Spleen (tissue), 11 donors: Measurements from ENCODE around the gene MPIG6B. TPM values are rescaled to one million over a fixed set of nuclear protein-coding genes. Genes with fewer than 3 reads are reported as not detected.
A peak's percentile ranks its signal among the peaks of the same experiment; 100 is the strongest.

Experiments used
- DNase-seq: peaks from one replicate; pipeline ENCODE4 v3.0.0-alpha.2; 2020
- H3K27ac ChIP-seq, 8 donors: fragments of 200-600 bp; sonication (generic) in 7 of 8; 1 replicate in 4 of 8; 2 replicates in 4 of 8; pipeline versions ENCODE4 v1.5.0 to v1.8.0; 2016 to 2021; ENCODE audit warnings: inconsistent platforms in 4 of 8, mild to moderate bottlenecking in 4 of 8, moderate library complexity in 1 of 8
- H3K27me3 ChIP-seq, 7 donors: fragments of 200-600 bp; sonication (generic) in 6 of 7; replicated peaks in 1 of 7; 1 replicate in 4 of 7; 2 replicates in 3 of 7; pipeline versions ENCODE4 v1.5.0 to v1.8.0; 2016 to 2021; ENCODE audit warnings: inconsistent platforms in 3 of 7, mild to moderate bottlenecking in 1 of 7
- H3K36me3 ChIP-seq, 6 donors: fragments of 200-600 bp; sonication (generic) in 5 of 6; 1 replicate in 4 of 6; 2 replicates in 2 of 6; pipeline versions ENCODE4 v1.5.0 to v1.8.0; 2016 to 2021; ENCODE audit warnings: inconsistent platforms in 2 of 6
- H3K4me1 ChIP-seq, 6 donors: fragments of 200-600 bp; sonication (generic) in 5 of 6; 1 replicate in 3 of 6; 2 replicates in 3 of 6; pipeline versions ENCODE4 v1.5.0 to v1.8.0; 2016 to 2021; ENCODE audit warnings: inconsistent platforms in 3 of 6
- H3K4me3 ChIP-seq, 8 donors: fragments of 200-600 bp; sonication (generic) in 7 of 8; 1 replicate in 4 of 8; 2 replicates in 4 of 8; pipeline versions ENCODE4 v1.5.0 to v1.8.0; 2016 to 2021; ENCODE audit warnings: inconsistent platforms in 4 of 8, mild to moderate bottlenecking in 4 of 8, moderate library complexity in 2 of 8
- H3K9me3 ChIP-seq, 8 donors: fragments of 200-600 bp; sonication (generic) in 7 of 8; 1 replicate in 4 of 8; 2 replicates in 4 of 8; pipeline versions ENCODE4 v1.5.0 to v1.8.0; 2016 to 2021; ENCODE audit warnings: inconsistent platforms in 4 of 8
- POLR2A ChIP-seq, 3 donors: fragments of 450-650 bp; IDR thresholded peaks; one replicate each; pipeline ENCODE4 v1.5.1; 2017; ENCODE audit warnings: antibody characterized with exemption in 3 of 3, mild to moderate bottlenecking in 1 of 3
- POLR2AphosphoS5 ChIP-seq, 3 donors: sonication (generic); formaldehyde crosslinking; IDR thresholded peaks; one replicate each; pipeline ENCODE4 v1.5.1; 2017; ENCODE audit warnings: antibody characterized with exemption in 3 of 3
- WGBS, 5 donors: extraction: QIAGEN DNeasy Blood & Tissue Kit in 3 of 5; methylation state at CpG; one replicate each; pipeline versions ENCODE4 v1.1.5 to v1.1.7; 2013 to 2018; 5-methylcytosine and 5-hydroxymethylcytosine counted together
- intact Hi-C: fragments of 100-400 bp; cut with DNase I; formaldehyde crosslinking; loops from one replicate; pipeline ENCODE4 v1.15.0; 2023; ENCODE audit warnings: low total_unique reads
- polyA plus RNA-seq, 3 donors: library from polyadenylated mRNA; stranded (reverse); fragments of 200-250 nt; gene quantifications; one replicate each; pipeline ENCODE4 v1.2.1, GENCODE V29; 2013
- total RNA-seq, 7 donors: library from RNA; depleted of rRNA in 3 of 7; stranded (reverse); fragments of >200 nt in 3 of 7; fragmentation: NEBNext Ultra II Directional in 4 of 7; extraction: Animal tissue kit (Norgen Biotek cat#: 25700) in 4 of 7; gene quantifications; one replicate each; pipeline versions ENCODE4 v1.1.0 to v1.2.1, GENCODE V29; 2016 to 2021
- TF ChIP-seq, protein P1 (sequence below), 11 experiments: fragments of 200-600 bp in 7 of 11; fragments of 450-650 bp in 4 of 11; sonication (generic) in 4 of 11; IDR thresholded peaks in 8 of 11; conservative IDR thresholded peaks in 3 of 11; 1 replicate in 7 of 11; 2 replicates in 4 of 11; pipeline versions ENCODE4 v1.4.0 to v1.8.0; 2016 to 2021; ENCODE audit warnings: antibody characterized with exemption in 11 of 11, inconsistent platforms in 4 of 11, mild to moderate bottlenecking in 1 of 11
- donor health status: healthy with polysubstance abuse.
- donor health status: DM: no; HTN: no; CAD: no; lungs with moderate emphysema.
- donor health status: DM: no; HTN: no; CAD: no.
- donor health status: Bipolar disorder and iron deficiency.
- donor health status: healthy.
- donor health status: DM: no; HTN: no; CAD: no.
- donor health status: DM: yes; HTN: yes; CAD: no.

Gene MPIG6B
- total and polyA plus RNA-seq, 10 donors, result 0.46 to 15.1 (median 9.3) TPM

DNA sequence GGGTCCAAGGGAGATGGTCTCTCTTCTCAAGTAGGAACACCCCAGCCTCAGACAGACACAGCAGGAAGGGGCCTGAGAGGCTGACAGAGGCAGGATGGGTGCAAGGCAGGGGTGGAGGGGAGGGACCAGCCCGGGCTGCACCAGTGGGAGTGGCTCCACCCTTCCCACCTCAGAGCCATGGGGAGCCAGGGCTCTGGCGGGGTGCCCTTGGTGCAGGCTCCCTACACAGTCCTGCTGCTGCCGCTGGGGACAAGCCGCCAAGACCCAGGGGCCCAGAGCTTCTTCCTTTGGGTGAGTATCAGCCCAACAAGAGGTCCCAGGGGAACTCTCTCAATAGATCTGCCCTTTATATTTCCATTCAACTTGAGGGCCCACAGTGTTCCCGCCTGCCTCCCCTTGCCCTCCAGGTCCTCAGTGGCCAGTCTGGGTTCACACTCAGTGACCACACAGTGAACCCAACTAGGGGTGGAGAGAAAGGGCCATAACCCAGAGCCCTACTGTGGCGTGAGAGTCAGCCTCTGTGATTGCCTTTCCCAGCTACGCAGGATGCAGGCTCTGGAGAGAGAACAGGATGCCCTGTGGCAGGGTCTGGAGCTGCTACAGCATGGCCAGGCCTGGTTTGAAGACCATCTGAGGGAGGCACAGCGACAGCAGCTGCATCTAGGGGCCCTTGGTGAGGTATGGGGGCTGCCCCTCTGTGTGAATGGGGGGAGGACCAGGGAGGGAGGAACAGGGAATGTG, 39.9 kb downstream of the MPIG6B start:
- intact Hi-C loops, result no loop called here
- Histone ChIP-seq H3K4me3 (no peak overlapping the region), H3K9me3 (no peaks in the 10 kb centered on the region), H3K27me3 (no peaks in the 10 kb centered on the region), H3K36me3 (peaks cover 0 to 52% (median 7%) of the 10 kb centered on the region in 6 donors), H3K27ac (peak overlapping the region in 3 of 8 donors; percentile 6 to 20 (median 10)), H3K4me1 (peaks cover 0 to 18% (median 6%) of the 10 kb centered on the region in 6 donors)
- TF ChIP-seq POLR2A (IDR thresholded peaks at IDR 0.05) (no peak), POLR2AphosphoS5 (IDR thresholded peaks at IDR 0.05) (no peak)
- TF ChIP-seq, protein P1, sequence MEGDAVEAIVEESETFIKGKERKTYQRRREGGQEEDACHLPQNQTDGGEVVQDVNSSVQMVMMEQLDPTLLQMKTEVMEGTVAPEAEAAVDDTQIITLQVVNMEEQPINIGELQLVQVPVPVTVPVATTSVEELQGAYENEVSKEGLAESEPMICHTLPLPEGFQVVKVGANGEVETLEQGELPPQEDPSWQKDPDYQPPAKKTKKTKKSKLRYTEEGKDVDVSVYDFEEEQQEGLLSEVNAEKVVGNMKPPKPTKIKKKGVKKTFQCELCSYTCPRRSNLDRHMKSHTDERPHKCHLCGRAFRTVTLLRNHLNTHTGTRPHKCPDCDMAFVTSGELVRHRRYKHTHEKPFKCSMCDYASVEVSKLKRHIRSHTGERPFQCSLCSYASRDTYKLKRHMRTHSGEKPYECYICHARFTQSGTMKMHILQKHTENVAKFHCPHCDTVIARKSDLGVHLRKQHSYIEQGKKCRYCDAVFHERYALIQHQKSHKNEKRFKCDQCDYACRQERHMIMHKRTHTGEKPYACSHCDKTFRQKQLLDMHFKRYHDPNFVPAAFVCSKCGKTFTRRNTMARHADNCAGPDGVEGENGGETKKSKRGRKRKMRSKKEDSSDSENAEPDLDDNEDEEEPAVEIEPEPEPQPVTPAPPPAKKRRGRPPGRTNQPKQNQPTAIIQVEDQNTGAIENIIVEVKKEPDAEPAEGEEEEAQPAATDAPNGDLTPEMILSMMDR (IDR thresholded peaks at IDR 0.05 in 8 of 11, conservative IDR thresholded peaks at IDR 0.05 in 3 of 11), result no peak
- WGBS, 5 donors, result 74 to 87% (median 83%) methylated on average over 8 of the region's 8 CpGs
- peak; percentile 56 for DNase-seq

DNA sequence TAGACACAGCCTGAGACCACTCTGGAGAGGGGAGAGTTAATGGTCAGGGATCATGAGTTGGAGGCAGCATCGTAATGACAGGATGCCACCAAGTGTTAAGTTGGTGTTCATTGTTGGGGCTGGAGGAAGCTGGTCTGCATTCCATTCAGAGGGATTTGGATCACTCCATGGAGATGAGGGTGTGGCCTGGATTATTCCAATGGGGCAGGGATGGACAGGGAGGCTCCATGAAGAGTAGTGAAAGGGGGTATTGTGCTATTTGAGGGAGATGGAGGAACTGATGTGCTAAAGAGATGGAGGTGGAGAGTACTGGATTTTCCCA, 40.4 kb downstream of the MPIG6B start:
- H3K36me3 ChIP-seq, result peaks cover 0 to 47% (median 7%) of the 10 kb centered on the region in 6 donors
- intact Hi-C loops, result no loop called here
- DNase-seq, result no peak
- H3K27me3 ChIP-seq, result no peaks in the 10 kb centered on the region
- H3K27ac ChIP-seq, result peak overlapping the region in 3 of 8 donors; percentile 6 to 20 (median 10)
- H3K4me3 ChIP-seq, result no peak overlapping the region
- no peaks in the 10 kb centered on the region for H3K9me3 ChIP-seq
- peaks cover 0 to 24% (median 9%) of the 10 kb centered on the region in 6 donors for H3K4me1 ChIP-seq
- 52 to 70% (median 60%) methylated on average over 1 of the region's 1 CpG for WGBS, 5 donors
- TF ChIP-seq POLR2A (IDR thresholded peaks at IDR 0.05) (no peak), POLR2AphosphoS5 (IDR thresholded peaks at IDR 0.05) (no peak)
- TF ChIP-seq, protein P1 (IDR thresholded peaks at IDR 0.05 in 8 of 11, conservative IDR thresholded peaks at IDR 0.05 in 3 of 11), result no peak

DNA sequence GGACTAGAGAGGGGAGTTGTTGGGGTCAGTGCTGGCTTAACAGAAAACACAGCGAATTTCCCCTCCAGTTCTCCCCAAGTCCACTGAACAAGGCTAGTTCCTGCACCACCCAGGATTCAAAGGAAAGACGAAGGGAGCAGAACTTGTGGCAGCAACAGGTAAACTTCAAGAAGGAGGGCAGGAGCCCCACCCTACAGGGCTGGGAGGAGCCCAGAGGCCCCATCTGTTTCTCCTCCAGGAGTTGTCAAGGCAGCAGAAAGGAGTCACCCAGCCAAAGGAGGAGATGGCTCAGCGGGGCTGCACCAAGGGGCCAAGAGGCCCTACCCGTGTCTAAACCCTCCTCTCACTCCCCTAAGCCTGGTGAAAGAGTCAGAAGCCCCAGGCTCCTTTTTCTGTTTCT, 41.0 kb downstream of the MPIG6B start:
- Histone ChIP-seq H3K9me3 (no peaks in the 10 kb centered on the region), H3K27ac (no peak overlapping the region), H3K36me3 (peaks cover 0 to 42% (median 7%) of the 10 kb centered on the region in 6 donors), H3K4me3 (no peak overlapping the region), H3K4me1 (peaks cover 0 to 27% (median 13%) of the 10 kb centered on the region in 6 donors), H3K27me3 (no peaks in the 10 kb centered on the region)
- TF ChIP-seq POLR2AphosphoS5 (IDR thresholded peaks at IDR 0.05) (no peak), POLR2A (IDR thresholded peaks at IDR 0.05) (no peak)
- TF ChIP-seq, protein P1 (IDR thresholded peaks at IDR 0.05 in 8 of 11, conservative IDR thresholded peaks at IDR 0.05 in 3 of 11), result no peak
- WGBS, 5 donors, result 84 to 91% (median 87%) methylated on average over 4 of the region's 4 CpGs
- intact Hi-C loops, result no loop called here
- DNase-seq, result peak; percentile 34

DNA sequence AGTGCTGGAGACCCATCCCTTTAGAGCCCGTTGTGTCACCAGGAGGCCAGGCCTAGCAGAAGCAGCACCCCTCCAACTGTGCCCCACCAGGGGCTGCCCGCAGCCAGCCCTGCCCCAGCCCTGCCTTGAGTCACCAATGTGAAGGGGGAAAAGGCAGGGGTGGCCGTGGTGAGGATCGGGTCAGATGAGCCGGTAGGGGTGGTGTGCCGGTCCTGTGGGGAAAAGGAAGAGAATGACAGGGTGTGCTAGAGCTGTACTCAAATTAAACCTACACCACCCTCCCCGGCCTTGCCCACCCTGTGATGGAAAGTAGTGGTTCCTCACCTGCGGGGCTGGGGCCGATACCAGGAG, 42.4 kb downstream of the MPIG6B start:
- no peak overlapping the region for H3K27ac ChIP-seq
- TF ChIP-seq, protein P1 (IDR thresholded peaks at IDR 0.05 in 8 of 11, conservative IDR thresholded peaks at IDR 0.05 in 3 of 11), result no peak
- TF ChIP-seq POLR2A (IDR thresholded peaks at IDR 0.05) (no peak), POLR2AphosphoS5 (IDR thresholded peaks at IDR 0.05) (no peak)
- no peaks in the 10 kb centered on the region for H3K27me3 ChIP-seq
- intact Hi-C loops, result no loop called here
- H3K4me3 ChIP-seq, result no peak overlapping the region
- peaks cover 0 to 37% (median 21%) of the 10 kb centered on the region in 6 donors for H3K4me1 ChIP-seq
- H3K36me3 ChIP-seq, result peaks cover 0 to 28% (median 6%) of the 10 kb centered on the region in 6 donors
- H3K9me3 ChIP-seq, result no peaks in the 10 kb centered on the region
- WGBS, 5 donors, result 75 to 86% (median 84%) methylated on average over 9 of the region's 9 CpGs
- peak; percentile 66 for DNase-seq
